GM18526 (cell line): ENCODE results near the gene RBCK1.

Source experiments
- POLR2A ChIP-seq: IDR thresholded peaks from 3 replicates; pipeline ENCODE4 v1.6.1; 2011; ENCODE audit not compliant: insufficient read length; ENCODE audit errors: extremely low read depth

RBCK1 gene

GRCh38 chr20:370977-371754 is 36.9 kb upstream of the RBCK1 start:
- TF ChIP-seq POLR2A = no peak

GRCh38 chr20:371755-372542 is 36.1 kb upstream of the RBCK1 start:
- TF ChIP-seq POLR2A = no peak

- TF ChIP-seq POLR2A = no peak
Measured at GRCh38 chr20:373171-373890, 34.8 kb upstream of the RBCK1 start.

GRCh38 chr20:375265-375889 is 32.7 kb upstream of the RBCK1 start:
- no peak for TF ChIP-seq POLR2A

GRCh38 chr20:376089-376488 is 32.0 kb upstream of the RBCK1 start:
- TF ChIP-seq POLR2A = no peak

- no peak for TF ChIP-seq POLR2A
Measured at GRCh38 chr20:376750-377149, 31.3 kb upstream of the RBCK1 start.

GRCh38 chr20:378961-379336 is 29.1 kb upstream of the RBCK1 start:
- no peak for TF ChIP-seq POLR2A

- peak; percentile 58 for TF ChIP-seq POLR2A
Measured at GRCh38 chr20:380763-381580, 27.1 kb upstream of the RBCK1 start.

GRCh38 chr20:381581-382290 is 26.4 kb upstream of the RBCK1 start:
- TF ChIP-seq POLR2A = peak; percentile 33

GRCh38 chr20:382291-383115 is 25.6 kb upstream of the RBCK1 start:
- TF ChIP-seq POLR2A = no peak

GRCh38 chr20:383889-384288 is 24.2 kb upstream of the RBCK1 start:
- TF ChIP-seq POLR2A = no peak

- TF ChIP-seq POLR2A = no peak
Measured at GRCh38 chr20:384723-385122, 23.4 kb upstream of the RBCK1 start.

- TF ChIP-seq POLR2A = no peak
Measured at GRCh38 chr20:385448-385847, 22.7 kb upstream of the RBCK1 start.
